Adrenal gland (tissue), 12 donors: ENCODE data around the gene OAS2. TPM values are rescaled to one million over a fixed set of nuclear protein-coding genes. Genes with fewer than 3 reads are reported as not detected.

Experiments
- DNase-seq, 7 donors: peaks; one replicate each; pipeline ENCODE4 v3.0.0-alpha.2; 2019 to 2020
- H3K27ac ChIP-seq, 5 donors: fragments of 200-600 bp; sonication (generic) in 4 of 5; 1 replicate in 3 of 5; 2 replicates in 2 of 5; pipeline versions ENCODE4 v1.5.1 to v1.8.0; 2016 to 2020; ENCODE audit warnings: mild to moderate bottlenecking in 1 of 5
- H3K27me3 ChIP-seq: fragments of 200-600 bp; 2 replicates; pipeline ENCODE4 v1.8.0; 2021
- H3K36me3 ChIP-seq, 2 donors: fragments of 200-600 bp; replicated peaks in 1 of 2; 1 replicate in 1 of 2; 2 replicates in 1 of 2; pipeline versions ENCODE4 v1.5.1 to v1.8.0; 2018 to 2022
- H3K4me1 ChIP-seq, 2 donors: fragments of 200-600 bp; replicated peaks in 1 of 2; 1 replicate in 1 of 2; 2 replicates in 1 of 2; pipeline versions ENCODE4 v1.5.1 to v1.8.0; 2018 to 2021
- H3K4me3 ChIP-seq, 4 donors: fragments of 200-600 bp; sonication (generic) in 3 of 4; one replicate each; pipeline ENCODE4 v1.5.1; 2016 to 2018
- H3K9me3 ChIP-seq, 3 donors: fragments of 200-600 bp; sonication (generic) in 1 of 3; replicated peaks in 1 of 3; 1 replicate in 2 of 3; 2 replicates in 1 of 3; pipeline versions ENCODE4 v1.5.1 to v1.8.0; 2016 to 2021
- CTCF ChIP-seq, 6 experiments: fragments of 450-650 bp in 4 of 6; fragments of 200-600 bp in 2 of 6; sonication (generic) in 1 of 6; IDR thresholded peaks; 1 replicate in 5 of 6; 2 replicates in 1 of 6; pipeline versions ENCODE4 v1.5.1 to v1.8.0; 2016 to 2021; ENCODE audit warnings: antibody characterized with exemption in 6 of 6, mild to moderate bottlenecking in 2 of 6, moderate library complexity in 1 of 6
- POLR2A ChIP-seq, 2 donors: fragments of 450-650 bp; IDR thresholded peaks; one replicate each; pipeline ENCODE4 v1.6.1; 2017; ENCODE audit warnings: antibody characterized with exemption in 2 of 2, mild to moderate bottlenecking in 2 of 2, moderate library complexity in 1 of 2
- WGBS, 4 donors: extraction: QIAGEN DNeasy Blood & Tissue Kit in 2 of 4; methylation state at CpG; one replicate each; pipeline versions ENCODE4 v1.1.5 to v1.1.7; 2013 to 2017; 5-methylcytosine and 5-hydroxymethylcytosine counted together
- intact Hi-C, 2 donors: fragments of 100-400 bp; cut with DNase I; formaldehyde crosslinking; loops; one replicate each; pipeline versions ENCODE4 v1.14.1 to v1.15.0; 2022 to 2023
- polyA plus RNA-seq, 3 donors: library from polyadenylated mRNA; stranded (reverse); fragments of 200-250 nt in 2 of 3; fragments of 350-450 nt in 1 of 3; fragmentation: Illumina TruSeq in 1 of 3; extraction: RNeasy Lipid Tissue Mini Kit (QIAGEN cat#74804) in 1 of 3; gene quantifications; one replicate each; pipeline ENCODE4 v1.2.3, GENCODE V29; 2013 to 2014
- total RNA-seq, 9 donors: library from RNA; depleted of rRNA in 4 of 9; stranded (reverse); fragments of >200 nt in 4 of 9; fragments of 120-200 nt in 1 of 9; fragmentation: NEBNext Ultra II Directional in 1 of 9; extraction: Animal tissue kit (Norgen Biotek cat#: 25700) in 1 of 9; gene quantifications; one replicate each; pipeline versions ENCODE4 v1.1.0 to v1.2.4, GENCODE V29; 2013 to 2023
- donor health status: healthy with polysubstance abuse.
- donor health status: Bipolar disorder and iron deficiency.
- donor health status: DM: yes; HTN: yes; CAD: no.
- donor health status: DM: no; HTN: no; CAD: no.
- donor health status: DM: no; HTN: no; CAD: no.
- donor health status: DM: yes; HTN: yes; CAD: no.

OAS2 gene
- total and polyA plus RNA-seq, 12 donors: 2.5 to 30.4 (median 8.5) TPM

GRCh38 chr12:112946236-112947000, 31.9 kb upstream of the OAS2 start:
- Histone ChIP-seq H3K4me3 (no peak overlapping the region), H3K9me3 (no peaks in the 10 kb centered on the region), H3K36me3 (peaks cover 0 to 4% of the 10 kb centered on the region in 2 donors), H3K4me1 (no peaks in the 10 kb centered on the region), H3K27ac (no peak overlapping the region), H3K27me3 (no peaks in the 10 kb centered on the region)
- DNase-seq: peak in 1 of 7 donors; percentile 37
- TF ChIP-seq POLR2A (IDR thresholded peaks at IDR 0.05): no peak
- no peak for TF ChIP-seq CTCF (IDR thresholded peaks at IDR 0.05)
- 85 to 92% (median 91%) methylated on average over 9 to 14 of the region's 14 CpGs for WGBS, 4 donors
- intact Hi-C loops: no loop called here

- peaks cover 0 to 4% of the 10 kb centered on the region in 2 donors for H3K36me3 ChIP-seq
- TF ChIP-seq CTCF (IDR thresholded peaks at IDR 0.05) (no peak), POLR2A (IDR thresholded peaks at IDR 0.05) (no peak)
- no peaks in the 10 kb centered on the region for H3K4me1 ChIP-seq
- no peaks in the 10 kb centered on the region for H3K9me3 ChIP-seq
- H3K27me3 ChIP-seq: no peaks in the 10 kb centered on the region
- H3K27ac ChIP-seq: no peak overlapping the region
- H3K4me3 ChIP-seq: no peak overlapping the region
- 41 to 47% (median 44%) methylated on average over 1 of the region's 1 CpG for WGBS, 4 donors
- intact Hi-C loops: no loop called here
- DNase-seq: no peak
Observed at GRCh38 chr12:112947314-112947713, 31.0 kb upstream of the OAS2 start.

- DNase-seq: peak in 1 of 7 donors; percentile 23
- no peaks in the 10 kb centered on the region for H3K27me3 ChIP-seq
- peaks cover 0 to 4% of the 10 kb centered on the region in 2 donors for H3K36me3 ChIP-seq
- no peak overlapping the region for H3K4me3 ChIP-seq
- intact Hi-C loops: no loop called here
- no peak overlapping the region for H3K27ac ChIP-seq
- H3K9me3 ChIP-seq: no peaks in the 10 kb centered on the region
- no peaks in the 10 kb centered on the region for H3K4me1 ChIP-seq
- TF ChIP-seq POLR2A (IDR thresholded peaks at IDR 0.05) (no peak), CTCF (IDR thresholded peaks at IDR 0.05) (no peak)
- 93 to 97% (median 95%) methylated on average over 5 of the region's 5 CpGs for WGBS, 4 donors
Observed at GRCh38 chr12:112947761-112948160, 30.6 kb upstream of the OAS2 start.

GRCh38 chr12:112948806-112949205, 29.5 kb upstream of the OAS2 start:
- Histone ChIP-seq H3K27me3 (no peaks in the 10 kb centered on the region), H3K4me3 (no peak overlapping the region), H3K27ac (no peak overlapping the region), H3K4me1 (no peaks in the 10 kb centered on the region), H3K9me3 (no peaks in the 10 kb centered on the region), H3K36me3 (peaks cover 0 to 4% of the 10 kb centered on the region in 2 donors)
- intact Hi-C loops: no loop called here
- WGBS, 4 donors: 95 to 100% (median 96%) methylated on average over 1 to 7 of the region's 7 CpGs
- peak in 1 of 7 donors; percentile 39 for DNase-seq
- TF ChIP-seq POLR2A (IDR thresholded peaks at IDR 0.05) (no peak), CTCF (IDR thresholded peaks at IDR 0.05) (no peak)
